HG02623 (cell line): ENCODE measurements around the gene PRMT1.
A peak's percentile ranks its signal among the peaks of the same experiment; 100 is the strongest.
"Not testable (repeated sequence)": the region's sequence is repeated elsewhere in the genome, so short reads cannot be mapped to it uniquely, and the experiment has no call there.

Experiments
- ATAC-seq: cut with Tn5 transposase; IDR thresholded peaks from one replicate; pipeline ENCODE4 v1.9.1; 2021; ENCODE audit warnings: moderate library complexity; ENCODE audit not compliant: unreplicated experiment

The PRMT1 gene

GRCh38 chr19:49677231-49677900, at the start of gene PRMT1:
PRMT1 (plus strand) TSS chr19:49677271; CDS start chr19:49677281, 10 bp downstream.
- no peak for ATAC-seq

- no peak for ATAC-seq
Measured at GRCh38 chr19:49629659-49630058, 47.4 kb upstream of the PRMT1 start.

- no peak for ATAC-seq
Measured at GRCh38 chr19:49631014-49631588, 46.0 kb upstream of the PRMT1 start.

- ATAC-seq: no peak
Measured at GRCh38 chr19:49631610-49632192, 45.4 kb upstream of the PRMT1 start.

- ATAC-seq: no peak
Measured at GRCh38 chr19:49632576-49632975, 44.5 kb upstream of the PRMT1 start.

- ATAC-seq: not testable (repeated sequence)
Measured at GRCh38 chr19:49633273-49633672, 43.8 kb upstream of the PRMT1 start.

GRCh38 chr19:49635530-49636232, 41.4 kb upstream of the PRMT1 start:
- no peak for ATAC-seq

- ATAC-seq: no peak
Measured at GRCh38 chr19:49636233-49636932, 40.7 kb upstream of the PRMT1 start.

GRCh38 chr19:49637821-49638738, 39.0 kb upstream of the PRMT1 start:
- no peak for ATAC-seq

GRCh38 chr19:49639401-49640112, 37.5 kb upstream of the PRMT1 start:
- ATAC-seq: no peak

GRCh38 chr19:49640113-49640898, 36.8 kb upstream of the PRMT1 start, which contains the start of gene RRAS:
RRAS (minus strand) TSS chr19:49640143; CDS start chr19:49640098, 45 bp downstream.
- peak; percentile 43 for ATAC-seq

GRCh38 chr19:49641688-49642491, 35.2 kb upstream of the PRMT1 start, which contains the start of gene SCAF1:
SCAF1 (plus strand) TSS chr19:49642209; CDS start chr19:49645027, 2,818 bp downstream.
- peak; percentile 47 for ATAC-seq

GRCh38 chr19:49642492-49643035, 34.5 kb upstream of the PRMT1 start:
- ATAC-seq: no peak

GRCh38 chr19:49643466-49643865, 33.6 kb upstream of the PRMT1 start:
- ATAC-seq: no peak

- no peak for ATAC-seq
Measured at GRCh38 chr19:49645592-49645991, 31.5 kb upstream of the PRMT1 start.

GRCh38 chr19:49645995-49646394, 31.1 kb upstream of the PRMT1 start:
- ATAC-seq: no peak

- no peak for ATAC-seq
Measured at GRCh38 chr19:49646586-49646985, 30.5 kb upstream of the PRMT1 start.
